Uterus (tissue), 2 donors: ENCODE measurements around the gene RAB3C.

ENCODE experiments used
- CTCF ChIP-seq, 4 experiments: fragments of 200-600 bp in 2 of 4; fragments of 450-650 bp in 2 of 4; sonication (generic) in 2 of 4; IDR thresholded peaks; one replicate each; pipeline ENCODE4 v1.5.1; 2016 to 2019; ENCODE audit warnings: antibody characterized with exemption in 4 of 4, mild to moderate bottlenecking in 2 of 4, moderate library complexity in 1 of 4
- POLR2A ChIP-seq, 2 donors: fragments of 450-650 bp; IDR thresholded peaks; one replicate each; pipeline ENCODE4 v1.6.1; 2016; ENCODE audit warnings: antibody characterized with exemption in 2 of 2, mild to moderate bottlenecking in 1 of 2, moderate library complexity in 1 of 2

GRCh38 chr5:58666598-58667581, 84.0 kb downstream of the RAB3C start:
- TF ChIP-seq POLR2A (IDR thresholded peaks at IDR 0.05) (no peak), CTCF (IDR thresholded peaks at IDR 0.05) (no peak)
